GM10266 (cell line): ENCODE data around the gene GDA.

Source experiments
- DNase-seq: peaks from one replicate; pipeline ENCODE4 v3.0.0; 2012; ENCODE audit errors: extremely low spot score
- CTCF ChIP-seq: IDR thresholded peaks from 2 replicates; pipeline ENCODE4 v1.5.1; 2012; ENCODE audit warnings: mild to moderate bottlenecking, low read depth; ENCODE audit not compliant: control insufficient read depth, insufficient read depth; ENCODE audit errors: missing control alignments

GDA gene

GRCh38 chr9:72150127-72150526 lies 887 bp downstream of the GDA start:
- no peak for DNase-seq
- no peak for TF ChIP-seq CTCF

- DNase-seq = no peak
- no peak for TF ChIP-seq CTCF
Measured at GRCh38 chr9:72150661-72151060, 1.4 kb downstream of the GDA start.

- TF ChIP-seq CTCF = no peak
- no peak for DNase-seq
Measured at GRCh38 chr9:72151104-72151503, 1.9 kb downstream of the GDA start.

- no peak for TF ChIP-seq CTCF
- peak; percentile 38 for DNase-seq
Measured at GRCh38 chr9:72154468-72155285, 5.4 kb downstream of the GDA start.

GRCh38 chr9:72155301-72155700 lies 6.1 kb downstream of the GDA start:
- no peak for TF ChIP-seq CTCF

GRCh38 chr9:72156586-72156985 lies 7.3 kb downstream of the GDA start:
- no peak for TF ChIP-seq CTCF
- DNase-seq = no peak

More at GRCh38 chr9:72155301-72155700, 6.1 kb downstream of the GDA start:
- no peak for DNase-seq

GRCh38 chr9:72158680-72159079 lies 9.4 kb downstream of the GDA start:
- TF ChIP-seq CTCF = no peak
- DNase-seq = no peak
